Uterus (tissue), 4 donors: ENCODE measurements around the gene KATNAL1. TPM values are rescaled to one million over a fixed set of nuclear protein-coding genes. Genes with fewer than 3 reads are reported as not detected.
A peak's percentile ranks its signal among the peaks of the same experiment; 100 is the strongest.

Experiments used
- DNase-seq, 2 donors: peaks; one replicate each; pipeline ENCODE4 v3.0.0-alpha.2; 2019 to 2020
- H3K27ac ChIP-seq, 2 donors: fragments of 200-600 bp; sonication (generic); 1 replicate in 1 of 2; 2 replicates in 1 of 2; pipeline ENCODE4 v1.5.1; 2016 to 2018
- H3K27me3 ChIP-seq, 2 donors: fragments of 200-600 bp; sonication (generic); one replicate each; pipeline ENCODE4 v1.5.1; 2018 to 2019; ENCODE audit warnings: control low read depth in 1 of 2
- H3K36me3 ChIP-seq, 2 donors: fragments of 200-600 bp; sonication (generic); one replicate each; pipeline ENCODE4 v1.5.1; 2019; ENCODE audit warnings: control low read depth in 1 of 2
- H3K4me1 ChIP-seq, 2 donors: fragments of 200-600 bp; sonication (generic); one replicate each; pipeline ENCODE4 v1.5.1; 2018 to 2019; ENCODE audit warnings: control low read depth in 1 of 2
- H3K4me3 ChIP-seq, 2 donors: fragments of 200-600 bp; sonication (generic); 1 replicate in 1 of 2; 2 replicates in 1 of 2; pipeline ENCODE4 v1.5.1; 2018 to 2019; ENCODE audit warnings: mild to moderate bottlenecking in 1 of 2
- H3K9me3 ChIP-seq, 2 donors: fragments of 200-600 bp; sonication (generic); one replicate each; pipeline ENCODE4 v1.5.1; 2019; ENCODE audit warnings: control low read depth in 1 of 2
- CTCF ChIP-seq, 4 experiments: fragments of 200-600 bp in 2 of 4; fragments of 450-650 bp in 2 of 4; sonication (generic) in 2 of 4; IDR thresholded peaks; one replicate each; pipeline ENCODE4 v1.5.1; 2016 to 2019; ENCODE audit warnings: antibody characterized with exemption in 4 of 4, mild to moderate bottlenecking in 2 of 4, moderate library complexity in 1 of 4
- POLR2A ChIP-seq, 2 donors: fragments of 450-650 bp; IDR thresholded peaks; one replicate each; pipeline ENCODE4 v1.6.1; 2016; ENCODE audit warnings: antibody characterized with exemption in 2 of 2, mild to moderate bottlenecking in 1 of 2, moderate library complexity in 1 of 2
- intact Hi-C: fragments of 100-400 bp; cut with DNase I; formaldehyde crosslinking; loops from one replicate; pipeline ENCODE4 v1.15.1; 2023; ENCODE audit warnings: low total_unique reads
- total RNA-seq, 4 donors: library from RNA; depleted of rRNA in 3 of 4; stranded (reverse); fragments of >200 nt in 3 of 4; gene quantifications; one replicate each; pipeline versions ENCODE4 v1.1.0 to v1.2.4, GENCODE V29; 2014 to 2023
- donor health status: DM: yes; HTN: yes; CAD: no.

KATNAL1 gene
- total RNA-seq, 4 donors from 2014 or later, result 24.1 to 65.3 (median 49.9) TPM

- Histone ChIP-seq H3K9me3 (no peaks in the 10 kb centered on the region), H3K27ac (no peak overlapping the region)
- intact Hi-C loops, result no loop called here
Measured at GRCh38 chr13:30345426-30346100, 38.2 kb upstream of the KATNAL1 start.

GRCh38 chr13:30341815-30342570, 34.6 kb upstream of the KATNAL1 start:
- no peak for TF ChIP-seq CTCF (IDR thresholded peaks at IDR 0.05)
- no peak for TF ChIP-seq POLR2A (IDR thresholded peaks at IDR 0.05)
- Histone ChIP-seq H3K4me3 (no peak overlapping the region), H3K9me3 (no peaks in the 10 kb centered on the region), H3K27ac (peak overlapping the region; percentile 86 to 94), H3K27me3 (no peaks in the 10 kb centered on the region), H3K4me1 (peaks cover 16 to 33% of the 10 kb centered on the region in 2 donors), H3K36me3 (no peaks in the 10 kb centered on the region)
- intact Hi-C loops, result loop anchor here (5.0 kb wide), 1 partner anchor 120 kb away; no protein-coding TSS in a partner anchor
- DNase-seq, result peak; percentile 86 to 90

More at GRCh38 chr13:30345426-30346100, 38.2 kb upstream of the KATNAL1 start:
- no peak for TF ChIP-seq CTCF (IDR thresholded peaks at IDR 0.05)
- no peak for TF ChIP-seq POLR2A (IDR thresholded peaks at IDR 0.05)
- no peaks in the 10 kb centered on the region for H3K36me3 ChIP-seq
- peaks cover 8 to 13% of the 10 kb centered on the region in 2 donors for H3K4me1 ChIP-seq
- no peak overlapping the region for H3K4me3 ChIP-seq
- no peaks in the 10 kb centered on the region for H3K27me3 ChIP-seq
- no peak for DNase-seq

GRCh38 chr13:30340331-30341250, 33.2 kb upstream of the KATNAL1 start:
- H3K27ac ChIP-seq, result peak overlapping the region; percentile 86 to 94
- H3K4me1 ChIP-seq, result peaks cover 16 to 33% of the 10 kb centered on the region in 2 donors
- H3K27me3 ChIP-seq, result no peaks in the 10 kb centered on the region
- H3K4me3 ChIP-seq, result peak overlapping the region; percentile 6 to 10
- peak; percentile 84 to 93 for DNase-seq
- no peak for TF ChIP-seq POLR2A (IDR thresholded peaks at IDR 0.05)
- no peak for TF ChIP-seq CTCF (IDR thresholded peaks at IDR 0.05)
- H3K9me3 ChIP-seq, result no peaks in the 10 kb centered on the region
- H3K36me3 ChIP-seq, result no peaks in the 10 kb centered on the region
- intact Hi-C loops, result loop anchor here (5.0 kb wide), 1 partner anchor 122 kb away; no protein-coding TSS in a partner anchor

DNA sequence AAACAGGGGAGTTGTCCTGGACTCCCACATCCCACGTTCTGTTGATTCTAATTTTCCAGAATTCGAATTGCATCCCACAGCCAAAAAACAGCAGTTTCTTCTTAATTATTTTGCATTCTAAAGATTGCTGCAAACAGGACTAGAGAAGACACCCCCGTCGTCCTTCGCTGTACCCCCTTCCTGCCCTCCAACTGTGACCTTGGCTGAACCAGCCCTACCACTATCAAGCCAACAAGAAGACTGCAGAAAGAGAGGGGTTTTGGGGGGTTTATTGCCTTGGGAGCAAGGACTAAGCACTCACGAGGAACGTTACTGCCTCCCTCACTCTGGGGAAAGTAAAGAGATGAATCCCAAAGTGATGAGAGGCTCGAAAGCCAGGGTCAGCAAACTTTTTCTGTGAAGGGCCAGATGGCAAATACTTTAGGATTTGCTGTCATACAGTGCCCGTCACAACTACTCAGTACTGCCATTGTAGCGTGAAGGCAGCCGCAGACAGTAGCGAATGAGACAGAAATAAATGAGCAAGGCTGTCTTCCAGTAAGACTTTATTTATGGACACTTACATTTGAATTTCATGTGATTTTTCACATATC, 32.5 kb upstream of the KATNAL1 start:
- intact Hi-C loops, result loop anchor here (5.0 kb wide), 1 partner anchor 122 kb away; no protein-coding TSS in a partner anchor
- H3K27ac ChIP-seq, result peak overlapping the region; percentile 86 to 94
- TF ChIP-seq POLR2A (IDR thresholded peaks at IDR 0.05) (no peak), CTCF (IDR thresholded peaks at IDR 0.05) (peak in 1 of 4 experiments; percentile 5)

More for the DNA sequence above, 32.5 kb upstream of the KATNAL1 start:
- Histone ChIP-seq H3K27me3 (no peaks in the 10 kb centered on the region), H3K4me1 (peaks cover 16 to 33% of the 10 kb centered on the region in 2 donors), H3K9me3 (no peaks in the 10 kb centered on the region), H3K4me3 (no peak overlapping the region), H3K36me3 (no peaks in the 10 kb centered on the region)
- peak in 1 of 2 donors; percentile 60 for DNase-seq
